Right renal pelvis (tissue), 4 donors: Measurements from ENCODE around the gene HSD11B1L. TPM values are rescaled to one million over a fixed set of nuclear protein-coding genes. Genes with fewer than 3 reads are reported as not detected.
"Not testable (repeated sequence)": the region's sequence is repeated elsewhere in the genome, so short reads cannot be mapped to it uniquely, and the experiment has no call there.

Experiments used
- DNase-seq, 4 donors: peaks; one replicate each; pipeline ENCODE4 v3.0.0-alpha.2; 2013; ENCODE audit warnings: low read depth in 4 of 4, low spot score in 3 of 4, missing footprints in 1 of 4
- polyA plus RNA-seq, 4 donors: library from polyadenylated mRNA; unstranded; fragments of 120-200 nt; gene quantifications; one replicate each; pipeline ENCODE4 v1.2.1, GENCODE V29; 2013; ENCODE audit not compliant: insufficient read length in 4 of 4

The HSD11B1L gene
- polyA plus RNA-seq, 4 donors: 9.1 to 13.2 (median 9.7) TPM

GRCh38 chr19:5719274-5719960, 38.6 kb downstream of the HSD11B1L start:
- no peak for DNase-seq

- DNase-seq: peak; percentile 98 to 100 (median 98)
These were observed 39.3 kb downstream of the HSD11B1L start, which contains the start of the genes CATSPERD and LONP1 for GRCh38 chr19:5719961-5720790. CATSPERD (plus strand) TSS chr19:5720637; CDS start chr19:5720738, 101 bp downstream. LONP1 (minus strand) TSS chr19:5720146; CDS start chr19:5720132, 14 bp downstream.

- no peak for DNase-seq
These were observed 46.7 kb downstream of the HSD11B1L start for GRCh38 chr19:5727453-5728050.

- not testable (repeated sequence) for DNase-seq
These were observed 52.3 kb downstream of the HSD11B1L start for GRCh38 chr19:5733172-5733571.

Other genes with a start within 250 kb of the HSD11B1L start
- gene ZNRF4, start 225.6 kb upstream of the HSD11B1L start, polyA plus RNA-seq: not detected
- gene TINCR, start 113.1 kb upstream of the HSD11B1L start, polyA plus RNA-seq: 1 to 10 TPM in 1 of 4 donors, under 1 TPM in 3; 0.18 to 1.1 (median 0.55) TPM
- 10 to 100 TPM; 66.0 to 88.8 (median 67.8) TPM for gene SAFB2, start 58.3 kb upstream of the HSD11B1L start, polyA plus RNA-seq
- gene SAFB, start 57.9 kb upstream of the HSD11B1L start, polyA plus RNA-seq: 100 to 1,000 TPM; 135 to 176 (median 154) TPM
- 10 to 100 TPM; 34.0 to 57.9 (median 38.4) TPM for gene MICOS13, start 511 bp upstream of the HSD11B1L start, polyA plus RNA-seq
- gene RPL36, start 9.3 kb downstream of the HSD11B1L start, polyA plus RNA-seq: 100 to 1,000 TPM; 518 to 872 (median 555) TPM
- 10 to 100 TPM; 45.2 to 66.4 (median 50.1) TPM for gene LONP1, start 39.1 kb downstream of the HSD11B1L start, polyA plus RNA-seq
- gene CATSPERD, start 39.6 kb downstream of the HSD11B1L start, polyA plus RNA-seq: under 1 TPM in 1 of 4 donors, not detected in 3; 0.08 TPM
- gene PRR22, start 103.7 kb downstream of the HSD11B1L start, polyA plus RNA-seq: 1 to 10 TPM; 1.7 to 4.5 (median 3.1) TPM
- gene DUS3L, start 110.1 kb downstream of the HSD11B1L start, polyA plus RNA-seq: 10 to 100 TPM; 19.5 to 33.1 (median 24.3) TPM
- gene NRTN, start 124.0 kb downstream of the HSD11B1L start, polyA plus RNA-seq: 1 to 10 TPM; 2.2 to 4.2 (median 2.6) TPM
- 10 to 100 TPM in 3 of 4 donors, 1 to 10 TPM in 1; 6.9 to 14.2 (median 10.8) TPM for gene FUT6, start 158.7 kb downstream of the HSD11B1L start, polyA plus RNA-seq
- under 1 TPM; 0.25 to 0.70 (median 0.52) TPM for gene FUT3, start 170.4 kb downstream of the HSD11B1L start, polyA plus RNA-seq
- gene FUT5, start 189.5 kb downstream of the HSD11B1L start, polyA plus RNA-seq: under 1 TPM in 1 of 4 donors, not detected in 3; 0.04 TPM
- gene NDUFA11, start 222.8 kb downstream of the HSD11B1L start, polyA plus RNA-seq: 100 to 1,000 TPM; 146 to 245 (median 156) TPM
- 1 to 10 TPM; 5.1 to 6.7 (median 5.9) TPM for gene VMAC, start 223.8 kb downstream of the HSD11B1L start, polyA plus RNA-seq
- gene CAPS, start 233.2 kb downstream of the HSD11B1L start, polyA plus RNA-seq: 10 to 100 TPM; 23.3 to 44.2 (median 29.1) TPM